GM21528 (cell line): Measurements from ENCODE around the gene TSKU.

ENCODE experiments used
- ATAC-seq: cut with Tn5 transposase; IDR thresholded peaks from one replicate; pipeline ENCODE4 v1.9.1; 2021; ENCODE audit warnings: mild to moderate bottlenecking, moderate library complexity; ENCODE audit not compliant: unreplicated experiment, low FRiP score

TSKU gene

GRCh38 chr11:76769645-76770586 lies 13.2 kb upstream of the TSKU start:
- no peak for ATAC-seq

- no peak for ATAC-seq
Observed at GRCh38 chr11:76770642-76771445, 12.3 kb upstream of the TSKU start.

GRCh38 chr11:76771446-76772099 lies 11.6 kb upstream of the TSKU start:
- no peak for ATAC-seq

- no peak for ATAC-seq
Observed at GRCh38 chr11:76772100-76772782, 10.9 kb upstream of the TSKU start.

GRCh38 chr11:76772783-76773106 lies 10.4 kb upstream of the TSKU start:
- no peak for ATAC-seq

GRCh38 chr11:76773921-76774361 lies 9.2 kb upstream of the TSKU start:
- ATAC-seq: no peak

GRCh38 chr11:76776472-76776871 lies 6.7 kb upstream of the TSKU start:
- ATAC-seq: no peak

- no peak for ATAC-seq
Observed at GRCh38 chr11:76777305-76777704, 5.9 kb upstream of the TSKU start.

GRCh38 chr11:76777876-76778275 lies 5.3 kb upstream of the TSKU start:
- no peak for ATAC-seq

GRCh38 chr11:76778874-76779273 lies 4.3 kb upstream of the TSKU start:
- ATAC-seq: no peak

GRCh38 chr11:76781046-76781801 lies 1.9 kb upstream of the TSKU start:
- ATAC-seq: no peak

GRCh38 chr11:76781807-76782530 lies 1.2 kb upstream of the TSKU start:
- ATAC-seq: no peak

- ATAC-seq: no peak
Observed at GRCh38 chr11:76782531-76783293, 444 bp upstream of the TSKU start.

GRCh38 chr11:76783896-76784813 lies 999 bp downstream of the TSKU start:
- no peak for ATAC-seq

- no peak for ATAC-seq
Observed at GRCh38 chr11:76785513-76785912, 2.4 kb downstream of the TSKU start.

GRCh38 chr11:76786016-76786415 lies 2.9 kb downstream of the TSKU start:
- no peak for ATAC-seq

GRCh38 chr11:76786441-76787014 lies 3.4 kb downstream of the TSKU start:
- ATAC-seq: no peak
